ENCODE data around the gene CAAP1. TPM values are rescaled to one million over a fixed set of nuclear protein-coding genes. Genes with fewer than 3 reads are reported as not detected.
"Not testable (repeated sequence)": the region's sequence is repeated elsewhere in the genome, so short reads cannot be mapped to it uniquely, and the experiment has no call there.

The CAAP1 gene
- total RNA-seq, 1 donor from 2014 or later: 23.6 TPM

- no peak for DNase-seq (ENCODE audit: low spot score in 2 of 2)
- FAIRE-seq: no peak
These were observed 41.6 kb downstream of the CAAP1 start for GRCh38 chr9:26850995-26851394.

DNA sequence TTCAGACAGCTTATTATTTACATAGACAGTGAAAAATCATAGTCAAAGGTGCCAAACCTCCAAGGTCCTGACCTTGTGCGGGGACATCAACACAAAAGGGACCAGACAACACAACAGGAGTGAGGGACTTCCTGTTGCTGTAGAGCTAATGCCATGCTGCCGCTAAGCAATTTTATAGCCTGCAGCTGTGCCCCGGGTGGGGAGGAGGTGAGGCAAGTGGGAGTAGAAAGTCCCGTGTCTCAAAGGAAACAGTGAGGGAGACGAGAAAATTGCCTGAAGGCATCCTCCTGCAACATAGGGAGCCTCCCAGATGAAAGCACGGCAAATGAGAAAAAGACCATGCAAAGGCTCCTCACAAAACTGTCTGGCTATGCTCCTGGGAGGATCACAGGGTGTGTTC is 58.8 kb downstream of the CAAP1 start:
- no peak for FAIRE-seq
- no peak for DNase-seq (ENCODE audit: low spot score in 2 of 2)

DNA sequence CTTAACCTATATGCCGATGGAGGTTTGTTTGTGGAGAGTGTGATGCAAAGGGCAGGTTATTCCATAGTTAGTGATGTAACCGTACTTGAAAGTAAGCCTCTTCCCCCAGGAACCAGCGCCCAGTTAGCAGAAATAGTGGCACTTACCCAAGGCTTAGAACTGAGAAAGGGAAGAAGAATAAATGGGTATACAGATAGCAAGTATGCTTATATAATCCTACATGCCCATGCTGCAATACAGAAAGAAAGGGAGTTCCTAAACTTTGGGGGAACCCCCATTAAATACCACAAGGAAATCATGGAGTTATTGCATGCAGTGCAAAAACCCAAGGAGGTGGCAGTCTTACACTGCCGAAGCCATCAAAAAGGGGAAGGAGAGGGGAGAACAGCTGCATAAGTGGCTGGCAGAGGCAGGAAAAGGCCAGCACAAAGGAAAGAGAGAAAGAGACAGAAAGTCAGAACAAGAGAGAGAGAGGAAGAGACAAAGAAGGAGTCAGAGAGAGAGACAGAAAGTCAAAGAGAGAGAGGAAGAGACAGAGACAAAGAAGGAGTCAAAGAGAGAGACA is 64.1 kb downstream of the CAAP1 start:
- DNase-seq (ENCODE audit: low spot score in 2 of 2); FAIRE-seq: not testable (repeated sequence)

DNA sequence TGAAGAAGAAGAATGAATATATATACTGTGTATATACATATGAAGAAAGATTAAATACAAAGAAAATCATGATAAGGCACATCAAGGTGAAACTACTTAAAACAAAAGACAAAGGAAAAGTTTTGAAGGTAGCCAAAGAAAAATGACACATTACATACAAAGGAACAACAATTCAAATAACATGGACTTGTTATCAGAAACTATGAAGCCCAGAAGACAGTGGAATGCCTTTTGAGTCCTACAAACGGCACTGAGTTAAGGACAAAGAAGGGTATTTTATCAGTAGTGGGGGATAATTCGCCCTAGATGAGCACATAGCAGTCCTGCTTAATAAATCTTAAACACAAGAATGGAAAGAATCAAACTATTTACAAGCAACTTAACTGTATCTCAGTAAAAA is 77.8 kb downstream of the CAAP1 start:
- DNase-seq (ENCODE audit: low spot score in 2 of 2) (no peak), FAIRE-seq (no peak)

- no peak for FAIRE-seq
- DNase-seq (ENCODE audit: low spot score in 2 of 2): no peak
These were observed 79.4 kb downstream of the CAAP1 start for GRCh38 chr9:26813247-26813646.

GRCh38 chr9:26812217-26812616 is 80.4 kb downstream of the CAAP1 start:
- DNase-seq (ENCODE audit: low spot score in 2 of 2) (no peak), FAIRE-seq (no peak)

- DNase-seq (ENCODE audit: low spot score in 2 of 2) (no peak), FAIRE-seq (no peak)
These were observed 81.5 kb downstream of the CAAP1 start for GRCh38 chr9:26811106-26811505.

GRCh38 chr9:26809795-26810194 is 82.8 kb downstream of the CAAP1 start:
- FAIRE-seq (no peak), DNase-seq (ENCODE audit: low spot score in 2 of 2) (no peak)

DNA sequence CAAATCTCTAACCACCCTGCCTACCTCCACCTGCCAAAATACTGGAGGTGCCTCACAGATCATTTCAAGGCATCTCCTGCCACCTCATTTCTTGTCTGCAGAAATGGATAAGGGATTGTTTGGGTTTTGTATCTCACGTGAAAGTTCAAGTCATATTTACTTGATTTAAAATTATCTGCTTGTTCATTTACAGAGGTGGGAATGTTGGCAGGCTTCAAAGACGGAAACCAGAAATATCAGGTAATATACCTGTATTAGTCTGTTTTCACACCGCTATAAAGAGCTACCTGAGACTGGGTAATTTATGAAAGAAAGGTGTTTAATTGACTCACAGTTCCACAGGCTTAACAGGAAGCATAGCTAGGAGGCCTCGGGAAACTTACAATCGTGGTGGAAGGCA is 85.4 kb downstream of the CAAP1 start:
- FAIRE-seq: no peak

GRCh38 chr9:26802921-26803320 is 89.7 kb downstream of the CAAP1 start:
- FAIRE-seq (no peak), DNase-seq (ENCODE audit: low spot score in 2 of 2) (no peak)

More for the DNA sequence above, 85.4 kb downstream of the CAAP1 start:
- no peak for DNase-seq (ENCODE audit: low spot score in 2 of 2)

GRCh38 chr9:26801772-26802171 is 90.8 kb downstream of the CAAP1 start:
- FAIRE-seq (no peak), DNase-seq (ENCODE audit: low spot score in 2 of 2) (no peak)

DNA sequence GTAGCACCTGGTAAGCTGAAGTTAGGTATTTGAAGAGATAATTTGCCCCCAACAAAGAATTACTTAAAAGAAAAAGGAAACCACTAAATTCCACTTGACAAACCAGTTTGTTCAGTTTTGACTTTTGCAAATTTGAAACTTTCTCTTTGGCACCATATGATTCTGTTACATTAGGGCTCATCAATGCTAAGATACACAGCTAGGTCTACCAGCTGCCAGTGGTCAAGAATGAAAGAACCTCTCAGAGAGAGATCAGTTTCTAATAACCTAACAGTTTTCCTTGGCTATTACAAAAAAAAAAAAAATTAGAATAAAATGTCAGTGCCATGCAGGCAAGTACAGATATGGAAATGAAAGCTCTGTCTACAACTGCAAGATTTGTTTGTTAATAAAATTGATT is 92.3 kb downstream of the CAAP1 start:
- FAIRE-seq (no peak), DNase-seq (ENCODE audit: low spot score in 2 of 2) (no peak)

GRCh38 chr9:26791274-26791673 is 101.3 kb downstream of the CAAP1 start:
- DNase-seq (ENCODE audit: low spot score in 2 of 2) (no peak), FAIRE-seq (no peak)

Small RNA genes lying within 50 kb of the gene (small RNA-seq; reads per million reads assigned to genes)
- gene RF00322 (not detected), gene RN7SL100P (not detected)

Other genes starting within 250 kb of the CAAP1 start
- gene PLAA, start 54.4 kb upstream of the CAAP1 start, total RNA-seq: 49.3 TPM
- 17.5 TPM for gene IFT74, start 63.6 kb upstream of the CAAP1 start, total RNA-seq
- not detected for gene LRRC19, start 112.9 kb upstream of the CAAP1 start, total RNA-seq
- 6.9 TPM for gene TEK, start 216.4 kb upstream of the CAAP1 start, total RNA-seq

Data from frontal cortex (tissue), 4 donors.